HG02885 (cell line): ENCODE results near the gene CYP2C9.

ENCODE experiments used
- ATAC-seq: cut with Tn5 transposase; IDR thresholded peaks from one replicate; pipeline ENCODE4 v1.9.1; 2021; ENCODE audit warnings: mild to moderate bottlenecking; ENCODE audit not compliant: unreplicated experiment, poor library complexity

Gene CYP2C9

GRCh38 chr10:95035332-95036295 is 97.2 kb downstream of the CYP2C9 start:
- ATAC-seq = no peak

GRCh38 chr10:95039281-95039680 is 100.8 kb downstream of the CYP2C9 start:
- no peak for ATAC-seq
